Trophoblast cell (in vitro differentiated cells and primary cell): Measurements from ENCODE around the gene TSPAN2.
A peak's percentile ranks its signal among the peaks of the same experiment; 100 is the strongest.

ENCODE experiments used
- DNase-seq, 2 donors: peaks; one replicate each; pipeline ENCODE4 v3.0.0-alpha.2; 2016
- H2AFZ ChIP-seq: 2 replicates; pipeline ENCODE4 v1.6.1; 2013; ENCODE audit warnings: low read length, moderate library complexity, mild to moderate bottlenecking; ENCODE audit not compliant: insufficient read depth, poor library complexity
- H2AK5ac ChIP-seq: 2 replicates; pipeline ENCODE4 v1.6.1; 2013; ENCODE audit warnings: mild to moderate bottlenecking, low read length
- H2BK120ac ChIP-seq: 2 replicates; pipeline ENCODE4 v1.6.1; 2013; ENCODE audit warnings: low read length, mild to moderate bottlenecking, moderate library complexity; ENCODE audit not compliant: insufficient read depth, poor library complexity
- H2BK12ac ChIP-seq: 2 replicates; pipeline ENCODE4 v1.6.1; 2013; ENCODE audit warnings: mild to moderate bottlenecking, low read length, moderate library complexity
- H2BK5ac ChIP-seq: 2 replicates; pipeline ENCODE4 v1.6.1; 2013; ENCODE audit warnings: low read length, low read depth, moderate library complexity, mild to moderate bottlenecking; ENCODE audit not compliant: poor library complexity
- H3K14ac ChIP-seq: 2 replicates; pipeline ENCODE4 v1.6.1; 2013; ENCODE audit warnings: mild to moderate bottlenecking, low read length
- H3K18ac ChIP-seq: 2 replicates; pipeline ENCODE4 v1.6.1; 2013; ENCODE audit warnings: mild to moderate bottlenecking, low read length
- H3K23ac ChIP-seq: 2 replicates; pipeline ENCODE4 v1.6.1; 2013; ENCODE audit warnings: low read length
- H3K27ac ChIP-seq: 2 replicates; pipeline ENCODE4 v1.5.1; 2013; ENCODE audit warnings: low read depth, mild to moderate bottlenecking, inconsistent platforms, low read length, moderate library complexity
- H3K27me3 ChIP-seq: 2 replicates; pipeline ENCODE4 v1.6.1; 2013; ENCODE audit warnings: inconsistent platforms, mild to moderate bottlenecking, low read length, moderate library complexity; ENCODE audit not compliant: insufficient read depth
- H3K36me3 ChIP-seq, 2 experiments: 1 replicate in 1 of 2; 2 replicates in 1 of 2; pipeline ENCODE4 v1.6.1; 2013; ENCODE audit warnings: low read length in 2 of 2, mild to moderate bottlenecking in 2 of 2, moderate library complexity in 1 of 2; ENCODE audit not compliant: insufficient read depth in 2 of 2, control insufficient read depth in 1 of 2
- H3K4ac ChIP-seq: 2 replicates; pipeline ENCODE4 v1.6.1; 2013; ENCODE audit warnings: low read depth, mild to moderate bottlenecking, low read length, moderate library complexity
- H3K4me1 ChIP-seq, 2 experiments: 1 replicate in 1 of 2; 2 replicates in 1 of 2; pipeline ENCODE4 v1.6.1; 2013; ENCODE audit warnings: low read length in 2 of 2, mild to moderate bottlenecking in 2 of 2, moderate library complexity in 1 of 2; ENCODE audit not compliant: insufficient read depth in 2 of 2, control insufficient read depth in 1 of 2
- H3K4me2 ChIP-seq: 2 replicates; pipeline ENCODE4 v1.6.1; 2013; ENCODE audit warnings: inconsistent platforms, mild to moderate bottlenecking, low read length, moderate library complexity
- H3K4me3 ChIP-seq: 2 replicates; pipeline ENCODE4 v1.5.1; 2013; ENCODE audit warnings: mild to moderate bottlenecking, low read depth, low read length, inconsistent platforms
- H3K79me1 ChIP-seq: one replicate; pipeline ENCODE4 v1.6.1; 2013; ENCODE audit warnings: low read length
- H3K79me2 ChIP-seq: 2 replicates; pipeline ENCODE4 v1.6.1; 2013; ENCODE audit warnings: low read length, mild to moderate bottlenecking; ENCODE audit not compliant: control insufficient read depth, insufficient read depth, poor library complexity
- H3K9ac ChIP-seq: 2 replicates; pipeline ENCODE4 v1.6.1; 2013; ENCODE audit warnings: mild to moderate bottlenecking, low read length
- H3K9me3 ChIP-seq: 2 replicates; pipeline ENCODE4 v1.6.1; 2013; ENCODE audit warnings: low read depth, mild to moderate bottlenecking, control low read depth, inconsistent platforms, low read length; ENCODE audit not compliant: insufficient read depth
- H4K12ac ChIP-seq: 2 replicates; pipeline ENCODE4 v1.6.1; 2013; ENCODE audit warnings: low read depth, mild to moderate bottlenecking, low read length, moderate library complexity
- H4K8ac ChIP-seq: 2 replicates; pipeline ENCODE4 v1.6.1; 2013; ENCODE audit warnings: low read depth, mild to moderate bottlenecking, low read length, moderate library complexity
- H4K91ac ChIP-seq: one replicate; pipeline ENCODE4 v1.6.1; 2013; ENCODE audit warnings: low read depth, mild to moderate bottlenecking, low read length, moderate library complexity
- WGBS: extraction: QIAGEN DNeasy Blood & Tissue Kit; methylation state at CpG from one replicate; pipeline ENCODE4 v1.1.7; 2013; ENCODE audit warnings: missing lambda C conversion rate; ENCODE audit not compliant: insufficient read length, insufficient coverage; ENCODE audit errors: extremely low coverage; 5-methylcytosine and 5-hydroxymethylcytosine counted together

TSPAN2 gene

GRCh38 chr1:115062542-115063004 is 26.7 kb downstream of the TSPAN2 start:
- peaks cover 8 to 13% of the 10 kb centered on the region in 2 experiments for H3K4me1 ChIP-seq
- no peak overlapping the region for H2AFZ ChIP-seq
- peak overlapping the region; percentile 77 for H2BK12ac ChIP-seq
- H3K18ac ChIP-seq = no peak overlapping the region
- H2BK120ac ChIP-seq = peak overlapping the region; percentile 95
- no peaks in the 10 kb centered on the region for H3K79me2 ChIP-seq
- no peak overlapping the region for H4K12ac ChIP-seq
- peak overlapping the region; percentile 78 for H3K27ac ChIP-seq
- no peak overlapping the region for H3K23ac ChIP-seq
- no peak overlapping the region for H2AK5ac ChIP-seq
- no peak overlapping the region for H3K4ac ChIP-seq
- no peaks in the 10 kb centered on the region for H3K36me3 ChIP-seq
- H2BK5ac ChIP-seq = peak overlapping the region; percentile 75
- H3K4me2 ChIP-seq = no peak overlapping the region
- no peak overlapping the region for H3K9ac ChIP-seq
- no peak overlapping the region for H3K14ac ChIP-seq
- WGBS = no CpG with 5 or more reads among the region's 7 CpGs
- no peaks in the 10 kb centered on the region for H3K9me3 ChIP-seq
- H4K8ac ChIP-seq = no peak overlapping the region
- no peak overlapping the region for H4K91ac ChIP-seq
- H3K27me3 ChIP-seq = no peaks in the 10 kb centered on the region
- DNase-seq = peak in 1 of 2 donors; percentile 20
- no peak overlapping the region for H3K4me3 ChIP-seq
- peaks cover 9% of the 10 kb centered on the region for H3K79me1 ChIP-seq

- no peaks in the 10 kb centered on the region for H3K36me3 ChIP-seq
- no peak overlapping the region for H2BK120ac ChIP-seq
- H2AFZ ChIP-seq = no peak overlapping the region
- no peak overlapping the region for H3K27ac ChIP-seq
- H3K14ac ChIP-seq = no peak overlapping the region
- H3K79me1 ChIP-seq = peaks cover 12% of the 10 kb centered on the region
- no peak overlapping the region for H2BK12ac ChIP-seq
- no peak overlapping the region for H2BK5ac ChIP-seq
- H3K27me3 ChIP-seq = no peaks in the 10 kb centered on the region
- H3K4me3 ChIP-seq = no peak overlapping the region
- no peak overlapping the region for H3K9ac ChIP-seq
- H3K4ac ChIP-seq = no peak overlapping the region
- no peak overlapping the region for H4K91ac ChIP-seq
- no peak overlapping the region for H4K12ac ChIP-seq
- no peak overlapping the region for H4K8ac ChIP-seq
- no CpG with 5 or more reads among the region's 4 CpGs for WGBS
- no peak overlapping the region for H3K18ac ChIP-seq
- H3K23ac ChIP-seq = no peak overlapping the region
- H3K79me2 ChIP-seq = no peaks in the 10 kb centered on the region
- peaks cover 14 to 26% of the 10 kb centered on the region in 2 experiments for H3K4me1 ChIP-seq
- H3K9me3 ChIP-seq = no peaks in the 10 kb centered on the region
- no peak overlapping the region for H3K4me2 ChIP-seq
- H2AK5ac ChIP-seq = no peak overlapping the region
- no peak for DNase-seq
Measured at GRCh38 chr1:115060501-115060900, 28.8 kb downstream of the TSPAN2 start.

DNA sequence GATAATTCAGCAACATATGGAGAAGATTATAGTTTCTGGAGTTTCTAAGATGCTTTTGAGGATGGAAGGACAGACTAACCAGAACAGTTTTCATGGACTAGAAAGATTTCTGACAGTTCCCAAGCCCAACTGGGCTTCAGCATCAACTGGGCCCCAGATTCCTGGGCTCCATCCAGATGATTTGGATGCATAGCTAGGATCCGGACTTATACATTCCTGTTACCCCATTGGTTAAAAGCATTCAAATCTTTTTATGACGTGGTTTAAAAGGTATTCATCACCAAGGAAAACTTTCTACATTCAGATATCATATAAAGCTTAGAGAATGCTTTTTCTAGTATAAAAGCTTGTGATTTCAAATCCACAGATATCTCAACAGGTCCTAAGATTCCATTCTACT is 30.0 kb downstream of the TSPAN2 start:
- Histone ChIP-seq H3K4ac (no peak overlapping the region), H2AK5ac (no peak overlapping the region), H2BK5ac (no peak overlapping the region), H3K23ac (no peak overlapping the region), H3K79me1 (peaks cover 12% of the 10 kb centered on the region), H3K4me1 (peaks cover 14 to 26% of the 10 kb centered on the region in 2 experiments), H3K27me3 (no peaks in the 10 kb centered on the region), H3K14ac (no peak overlapping the region), H3K27ac (no peak overlapping the region), H4K8ac (no peak overlapping the region), H4K91ac (no peak overlapping the region), H3K9ac (no peak overlapping the region), H3K4me3 (no peak overlapping the region), H3K18ac (no peak overlapping the region), H4K12ac (no peak overlapping the region), H3K9me3 (no peaks in the 10 kb centered on the region), H3K79me2 (no peaks in the 10 kb centered on the region), H2BK120ac (no peak overlapping the region), H2AFZ (no peak overlapping the region), H3K36me3 (no peaks in the 10 kb centered on the region), H3K4me2 (no peak overlapping the region), H2BK12ac (no peak overlapping the region)
- WGBS = no CpG with 5 or more reads among the region's 2 CpGs
- DNase-seq = no peak

DNA sequence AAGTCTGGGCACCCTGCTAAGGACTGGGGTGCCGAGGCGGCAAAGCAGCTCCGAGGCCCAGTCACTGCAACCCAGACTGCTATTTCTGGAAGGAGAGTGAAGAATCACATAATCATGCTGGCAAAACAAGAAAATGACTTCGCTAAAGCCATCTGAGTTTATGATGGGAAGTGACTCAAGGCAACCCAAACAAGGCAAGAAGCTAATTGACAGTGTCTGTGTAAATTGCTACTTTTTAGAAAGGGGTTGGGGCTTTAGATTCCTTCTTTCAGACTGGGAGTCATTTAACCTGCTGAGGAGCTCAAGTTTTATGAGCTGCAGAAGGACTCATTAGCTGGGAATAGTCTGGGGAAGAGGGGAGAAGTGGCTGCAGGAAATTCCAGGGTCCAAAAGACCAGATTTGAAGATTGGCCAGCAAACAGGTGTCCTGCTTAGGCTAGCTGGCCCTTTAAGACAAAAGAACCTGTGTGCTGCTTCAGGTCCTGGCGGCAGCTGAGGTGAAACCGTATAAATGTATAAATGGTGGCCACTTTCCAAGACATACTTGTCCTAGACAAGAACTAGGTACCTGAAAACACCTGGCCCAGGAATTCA is 31.5 kb downstream of the TSPAN2 start:
- peak overlapping the region; percentile 44 for H3K27ac ChIP-seq
- no peak overlapping the region for H2AK5ac ChIP-seq
- no peak overlapping the region for H3K4ac ChIP-seq
- H2AFZ ChIP-seq = no peak overlapping the region
- DNase-seq = no peak
- no peaks in the 10 kb centered on the region for H3K27me3 ChIP-seq
- H3K23ac ChIP-seq = no peak overlapping the region
- H2BK120ac ChIP-seq = no peak overlapping the region
- no CpG with 5 or more reads among the region's 6 CpGs for WGBS
- peak overlapping the region; percentile 4 for H2BK12ac ChIP-seq
- H3K9ac ChIP-seq = no peak overlapping the region
- peaks cover 12% of the 10 kb centered on the region for H3K79me1 ChIP-seq
- no peak overlapping the region for H2BK5ac ChIP-seq
- peaks cover 14 to 26% of the 10 kb centered on the region in 2 experiments for H3K4me1 ChIP-seq
- H3K79me2 ChIP-seq = no peaks in the 10 kb centered on the region
- H4K8ac ChIP-seq = no peak overlapping the region
- no peaks in the 10 kb centered on the region for H3K9me3 ChIP-seq
- H3K14ac ChIP-seq = no peak overlapping the region
- no peak overlapping the region for H4K12ac ChIP-seq
- H3K4me3 ChIP-seq = no peak overlapping the region
- no peak overlapping the region for H4K91ac ChIP-seq
- no peaks in the 10 kb centered on the region for H3K36me3 ChIP-seq
- H3K4me2 ChIP-seq = no peak overlapping the region
- H3K18ac ChIP-seq = no peak overlapping the region
